GM19099 (cell line): ENCODE measurements around the gene ARPC4.

Source experiments
- POLR2A ChIP-seq: IDR thresholded peaks from 3 replicates; pipeline ENCODE4 v1.6.1; 2011; ENCODE audit warnings: low read depth; ENCODE audit not compliant: insufficient read length; ENCODE audit errors: extremely low read depth

Gene ARPC4

GRCh38 chr3:9767418-9767817 lies 25.5 kb upstream of the ARPC4 start:
- TF ChIP-seq POLR2A, result no peak

DNA sequence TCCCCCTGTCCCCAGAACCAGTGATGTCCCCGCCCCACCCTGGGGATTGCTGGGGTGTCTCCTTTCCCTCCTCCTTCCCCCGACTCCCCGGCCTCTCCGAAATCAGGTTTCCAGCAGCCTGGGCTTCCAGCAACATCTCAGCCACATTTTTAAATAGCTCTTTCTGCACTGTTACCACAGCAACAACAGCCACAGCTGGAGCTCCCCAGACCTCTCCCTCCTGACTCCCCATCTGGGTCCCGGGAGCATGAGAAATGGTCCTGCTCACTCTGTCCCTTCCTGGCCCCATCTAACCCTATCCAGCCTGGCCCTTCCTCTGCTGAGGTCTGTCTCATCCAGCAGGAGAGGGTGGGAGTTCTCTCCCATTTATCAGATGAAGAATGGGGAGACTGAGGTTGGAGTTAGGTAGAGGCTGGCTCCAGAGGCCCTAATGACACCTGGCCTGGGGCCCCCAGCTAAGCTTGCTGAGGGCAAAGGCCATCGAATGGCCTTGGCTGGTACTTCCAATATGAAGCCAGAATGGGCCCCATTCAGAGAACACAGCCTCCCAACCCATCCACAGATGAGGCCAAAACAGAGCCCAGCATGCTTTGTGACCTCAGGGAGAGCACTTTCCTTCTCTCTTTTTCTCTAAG lies 24.6 kb upstream of the ARPC4 start:
- TF ChIP-seq POLR2A, result no peak

DNA sequence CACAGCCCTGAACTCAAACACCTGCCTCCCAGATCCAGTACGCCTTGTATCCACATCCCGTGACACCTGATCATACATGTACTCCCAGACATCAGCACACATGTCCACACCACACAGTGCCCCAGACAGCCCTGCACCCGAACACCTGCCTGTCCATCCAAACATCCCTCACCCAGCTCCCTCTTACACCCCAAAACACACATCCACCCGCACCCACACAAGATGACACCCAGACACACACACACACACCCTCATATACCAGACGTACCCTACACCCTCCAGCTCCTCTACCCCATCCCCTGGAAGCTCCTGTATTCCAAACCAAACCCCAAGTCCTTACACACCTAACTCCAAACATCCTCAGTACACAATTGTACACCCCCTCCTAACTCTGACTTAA lies 23.9 kb upstream of the ARPC4 start:
- TF ChIP-seq POLR2A, result no peak

GRCh38 chr3:9769426-9770275 lies 23.2 kb upstream of the ARPC4 start, which contains the start of gene CAMK1:
TSS of gene CAMK1 (minus strand) at chr3:9769947. CDS start at chr3:9767749, 2,198 bp downstream.
- peak; percentile 22 for TF ChIP-seq POLR2A

- no peak for TF ChIP-seq POLR2A
Measured at GRCh38 chr3:9770276-9770812, 22.5 kb upstream of the ARPC4 start.

DNA sequence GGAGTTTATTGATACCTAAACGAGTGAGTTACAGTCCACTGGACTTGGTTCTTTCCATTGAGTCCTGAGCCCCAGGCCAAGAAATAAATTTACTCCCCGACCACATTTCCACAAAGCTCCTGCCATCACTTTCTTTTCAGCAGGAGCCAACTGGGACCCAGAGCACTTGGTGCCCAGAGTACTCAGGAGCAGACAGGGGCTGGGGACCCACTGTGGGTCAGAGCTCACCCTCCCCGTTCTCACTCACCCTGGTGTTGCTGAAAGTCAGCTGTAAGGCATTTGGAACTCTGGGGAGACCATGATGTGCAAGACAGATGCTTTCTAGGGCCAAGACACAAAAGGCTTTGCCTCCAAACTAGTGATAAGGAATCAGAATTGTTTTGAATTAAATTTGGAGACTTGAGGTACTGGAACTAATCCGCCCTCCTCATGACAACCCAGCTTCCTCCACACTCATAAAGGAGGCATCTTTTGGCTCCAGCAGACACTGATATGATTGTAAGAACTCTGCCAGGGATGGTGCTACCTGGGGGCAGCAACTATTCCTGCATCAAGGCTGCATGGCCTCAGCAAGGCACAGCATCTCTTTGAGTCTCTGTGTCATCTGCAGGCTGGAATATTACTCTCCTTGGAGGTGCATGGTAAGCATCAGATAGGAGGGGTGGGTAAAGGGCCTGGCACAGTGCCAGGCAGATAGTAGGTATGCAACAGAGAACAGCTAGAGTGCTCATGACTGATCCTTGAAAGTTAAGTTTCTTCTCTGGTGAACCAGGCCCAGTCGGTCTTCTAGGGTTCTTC lies 15.8 kb upstream of the ARPC4 start:
- no peak for TF ChIP-seq POLR2A

GRCh38 chr3:9777694-9778021 lies 15.2 kb upstream of the ARPC4 start:
- no peak for TF ChIP-seq POLR2A

GRCh38 chr3:9778143-9779074 lies 14.5 kb upstream of the ARPC4 start:
- TF ChIP-seq POLR2A, result no peak

DNA sequence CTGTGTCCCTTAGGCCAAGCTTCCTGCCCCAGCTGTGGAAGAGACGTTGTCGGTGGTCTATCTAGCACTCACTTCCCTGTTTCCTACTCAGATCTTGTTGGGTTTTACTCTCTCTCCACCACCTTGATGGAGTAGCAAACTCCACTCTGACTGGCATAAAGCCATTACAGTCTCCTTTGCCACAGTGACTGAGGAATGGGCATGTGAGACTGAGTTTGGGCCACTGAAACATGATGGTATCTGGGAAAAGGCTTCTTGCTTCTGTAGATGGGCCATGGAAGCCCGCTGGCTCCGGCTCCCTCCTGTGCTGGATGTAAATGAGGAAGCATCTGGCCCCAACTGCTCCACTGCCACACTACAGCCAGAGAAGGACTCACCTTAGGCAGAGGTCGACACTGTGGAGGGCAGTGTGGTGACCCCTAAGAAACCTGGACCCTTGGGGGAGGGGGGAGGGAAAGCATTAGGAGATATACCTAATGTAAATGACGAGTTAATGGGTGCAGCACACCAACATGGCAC lies 13.7 kb upstream of the ARPC4 start:
- no peak for TF ChIP-seq POLR2A

DNA sequence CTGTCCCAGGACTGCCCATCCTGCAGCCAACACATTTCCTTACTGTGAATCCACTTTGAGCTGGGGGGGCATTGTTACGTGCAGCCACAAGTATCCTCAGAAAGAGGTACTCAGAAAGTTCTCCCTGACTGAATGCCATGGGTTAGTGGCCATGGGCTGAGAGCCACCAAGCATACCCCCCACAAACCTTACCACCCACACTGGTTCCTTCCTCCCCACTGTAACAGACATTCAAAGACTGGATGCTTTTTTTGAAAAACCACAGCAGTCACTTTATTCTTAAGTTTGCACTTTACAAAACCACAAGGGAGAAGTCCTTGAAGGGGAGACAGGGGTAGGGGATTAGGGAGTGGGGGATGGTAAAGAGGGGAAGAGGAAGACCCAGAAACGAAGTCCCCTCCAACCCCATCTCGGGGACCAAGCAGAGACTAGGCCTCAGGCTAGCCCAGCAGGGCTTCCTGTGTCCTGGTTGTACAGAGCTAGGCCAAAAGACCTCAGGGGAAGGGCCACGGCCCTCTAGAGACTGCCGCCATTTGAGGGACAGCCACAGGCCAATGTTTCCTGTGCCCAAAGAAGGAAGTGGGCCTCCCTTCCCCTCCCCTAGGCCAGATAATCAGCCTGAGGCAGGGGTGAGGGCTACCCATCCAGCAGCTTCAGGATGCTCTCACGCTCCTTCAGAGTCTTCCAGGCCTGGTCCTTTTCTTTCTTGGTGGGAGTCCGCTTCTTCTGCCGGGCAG lies 13.0 kb upstream of the ARPC4 start:
- no peak for TF ChIP-seq POLR2A

DNA sequence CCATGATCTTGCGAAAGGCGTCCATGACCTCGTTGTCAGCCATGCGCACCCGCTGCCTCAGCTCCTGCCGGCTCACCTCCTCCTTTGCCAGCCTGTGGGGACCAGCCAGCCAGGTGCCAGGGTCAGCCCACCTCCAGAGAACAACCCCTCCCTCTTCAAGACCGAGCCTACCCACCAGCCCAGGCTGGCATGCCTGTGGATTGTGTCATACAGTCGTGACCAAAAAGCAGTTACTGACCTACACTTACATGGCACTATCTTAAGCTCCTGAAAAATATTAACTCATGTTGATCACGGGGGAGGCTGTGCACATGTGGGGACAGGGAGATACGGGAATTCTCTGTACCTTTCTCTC lies 12.4 kb upstream of the ARPC4 start:
- TF ChIP-seq POLR2A, result no peak

GRCh38 chr3:9780910-9781309 lies 12.0 kb upstream of the ARPC4 start:
- no peak for TF ChIP-seq POLR2A

DNA sequence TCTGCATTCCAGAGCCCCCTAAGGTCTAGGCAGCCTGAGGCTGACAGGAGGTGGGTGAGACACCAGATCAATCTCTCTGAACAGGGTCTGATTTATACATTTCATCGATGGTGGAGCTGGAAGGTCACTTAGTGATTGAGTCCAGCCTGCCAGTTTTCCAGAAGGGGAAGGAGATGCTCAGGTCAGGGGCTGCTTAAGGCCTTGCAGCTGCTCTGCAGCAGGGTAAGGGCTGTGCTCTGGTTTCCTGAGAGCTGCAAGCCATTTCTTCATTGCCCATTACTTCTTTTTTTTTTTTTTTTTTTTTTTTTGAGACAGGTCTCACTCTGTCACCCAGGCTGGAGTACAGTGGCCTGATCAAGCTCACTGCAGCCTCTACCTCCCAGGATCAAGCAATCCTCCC lies 11.3 kb upstream of the ARPC4 start:
- no peak for TF ChIP-seq POLR2A

GRCh38 chr3:9781978-9782603 lies 10.8 kb upstream of the ARPC4 start:
- no peak for TF ChIP-seq POLR2A

DNA sequence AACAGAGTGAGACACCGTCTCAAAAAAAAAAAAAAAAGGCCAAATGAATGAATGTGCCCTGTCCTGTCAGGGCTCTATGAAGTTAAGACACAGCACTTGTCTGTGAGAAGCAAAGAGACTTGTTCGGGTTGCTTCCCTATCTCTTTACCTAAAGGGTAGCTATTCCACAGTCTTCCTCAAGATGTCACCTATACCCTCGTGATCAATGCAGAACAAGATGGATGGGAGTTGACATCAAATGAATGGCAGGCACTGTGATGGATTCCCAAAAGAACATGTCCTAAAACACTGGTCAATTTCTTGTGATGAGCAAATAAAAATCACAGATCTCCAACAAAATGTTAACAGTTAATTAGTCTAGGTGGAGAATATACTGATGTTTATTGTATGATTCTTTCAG lies 10.1 kb upstream of the ARPC4 start:
- TF ChIP-seq POLR2A, result no peak
